ENCODE measurements around the gene SMIM20. TPM values are rescaled to one million over a fixed set of nuclear protein-coding genes. Genes with fewer than 3 reads are reported as not detected.
"Not testable (repeated sequence)": the region's sequence is repeated elsewhere in the genome, so short reads cannot be mapped to it uniquely, and the experiment has no call there.

The SMIM20 gene
- total and polyA plus RNA-seq, 8 donors: 19.4 to 85.3 (median 43.8) TPM; not detected in 1

DNA sequence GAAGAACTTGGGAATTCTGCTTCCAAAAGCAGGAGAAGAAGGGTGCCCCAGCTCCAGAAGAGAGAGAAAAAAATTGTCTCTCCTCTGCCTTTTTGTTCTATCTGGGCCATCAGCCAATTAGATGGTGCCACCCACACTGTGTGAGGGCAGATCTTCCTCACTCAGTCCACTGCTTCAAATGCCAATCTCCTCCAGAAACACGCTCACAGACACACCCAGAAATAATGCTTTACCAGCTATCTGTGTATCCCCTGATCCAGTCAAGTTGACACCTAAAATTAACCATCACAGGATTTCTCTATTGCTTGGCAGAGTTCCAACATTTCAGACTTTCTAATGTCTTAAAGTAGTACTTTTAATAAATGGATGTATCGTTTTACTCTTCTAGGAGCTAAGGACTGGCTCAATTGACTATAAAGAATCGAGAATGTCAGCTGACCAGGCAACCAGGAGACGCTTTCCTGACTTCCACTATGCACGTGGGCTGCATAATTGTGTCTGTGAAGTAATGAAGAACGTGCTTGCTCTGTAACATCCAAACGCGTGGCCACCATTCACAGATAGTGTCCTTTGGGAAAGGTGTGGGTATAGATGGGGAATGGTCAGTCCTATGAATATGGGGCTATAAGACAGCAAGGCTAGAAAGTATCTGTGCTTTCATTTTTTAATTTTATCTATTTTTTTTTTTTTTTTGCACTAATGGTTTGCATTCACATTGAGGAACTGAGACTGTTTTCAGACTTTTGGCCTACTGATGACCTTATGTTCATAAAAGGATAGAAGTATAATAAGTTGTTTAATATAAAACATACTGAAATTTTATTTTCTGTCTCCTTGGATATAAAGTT, 9.9 kb upstream of the SMIM20 start:
- Histone ChIP-seq H3K4me3 (no peak overlapping the region), H3K36me3 (no peaks in the 10 kb centered on the region), H3K27ac (no peak overlapping the region), H3K27me3 (no peaks in the 10 kb centered on the region), H3K4me1 (no peaks in the 10 kb centered on the region), H3K9me3 (no peaks in the 10 kb centered on the region)
- 76 to 91% (median 80%) methylated on average over 8 of the region's 8 CpGs for WGBS, 5 donors
- intact Hi-C loops (cut with DNase I; ENCODE audit: low total_unique reads): no loop called here
- DNase-seq: no peak
- TF ChIP-seq EP300 (IDR thresholded peaks at IDR 0.05) (no peak), POLR2AphosphoS5 (IDR thresholded peaks at IDR 0.05) (no peak), POLR2A (IDR thresholded peaks at IDR 0.05) (no peak)
- TF ChIP-seq, protein P1, sequence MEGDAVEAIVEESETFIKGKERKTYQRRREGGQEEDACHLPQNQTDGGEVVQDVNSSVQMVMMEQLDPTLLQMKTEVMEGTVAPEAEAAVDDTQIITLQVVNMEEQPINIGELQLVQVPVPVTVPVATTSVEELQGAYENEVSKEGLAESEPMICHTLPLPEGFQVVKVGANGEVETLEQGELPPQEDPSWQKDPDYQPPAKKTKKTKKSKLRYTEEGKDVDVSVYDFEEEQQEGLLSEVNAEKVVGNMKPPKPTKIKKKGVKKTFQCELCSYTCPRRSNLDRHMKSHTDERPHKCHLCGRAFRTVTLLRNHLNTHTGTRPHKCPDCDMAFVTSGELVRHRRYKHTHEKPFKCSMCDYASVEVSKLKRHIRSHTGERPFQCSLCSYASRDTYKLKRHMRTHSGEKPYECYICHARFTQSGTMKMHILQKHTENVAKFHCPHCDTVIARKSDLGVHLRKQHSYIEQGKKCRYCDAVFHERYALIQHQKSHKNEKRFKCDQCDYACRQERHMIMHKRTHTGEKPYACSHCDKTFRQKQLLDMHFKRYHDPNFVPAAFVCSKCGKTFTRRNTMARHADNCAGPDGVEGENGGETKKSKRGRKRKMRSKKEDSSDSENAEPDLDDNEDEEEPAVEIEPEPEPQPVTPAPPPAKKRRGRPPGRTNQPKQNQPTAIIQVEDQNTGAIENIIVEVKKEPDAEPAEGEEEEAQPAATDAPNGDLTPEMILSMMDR (IDR thresholded peaks at IDR 0.05): no peak

DNA sequence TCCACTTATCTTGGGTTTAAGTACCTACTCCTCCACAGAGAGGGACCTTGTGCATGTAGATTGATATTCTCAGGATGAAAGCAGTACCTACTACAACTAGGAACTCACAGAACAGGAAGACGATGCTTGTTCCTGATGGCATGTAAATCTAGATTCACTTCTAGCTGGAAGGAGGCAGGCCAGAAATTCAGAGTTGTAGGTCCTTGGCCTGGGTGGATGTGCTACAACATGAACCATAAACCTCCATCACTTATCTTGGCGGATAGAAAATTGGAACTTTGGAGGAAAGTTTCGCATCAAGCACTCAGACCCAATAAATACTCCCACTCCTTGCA, 9.3 kb upstream of the SMIM20 start:
- no peak for DNase-seq
- no peaks in the 10 kb centered on the region for H3K27me3 ChIP-seq
- no peaks in the 10 kb centered on the region for H3K36me3 ChIP-seq
- WGBS, 5 donors: 92 to 98% (median 96%) methylated on average over 3 of the region's 3 CpGs
- intact Hi-C loops (cut with DNase I; ENCODE audit: low total_unique reads): no loop called here
- H3K4me1 ChIP-seq: no peaks in the 10 kb centered on the region
- no peak overlapping the region for H3K27ac ChIP-seq
- no peak overlapping the region for H3K4me3 ChIP-seq
- no peak for TF ChIP-seq POLR2A (IDR thresholded peaks at IDR 0.05)
- no peak for TF ChIP-seq POLR2AphosphoS5 (IDR thresholded peaks at IDR 0.05)
- TF ChIP-seq EP300 (IDR thresholded peaks at IDR 0.05): no peak
- TF ChIP-seq, protein P1 (IDR thresholded peaks at IDR 0.05): no peak
- H3K9me3 ChIP-seq: no peaks in the 10 kb centered on the region

DNA sequence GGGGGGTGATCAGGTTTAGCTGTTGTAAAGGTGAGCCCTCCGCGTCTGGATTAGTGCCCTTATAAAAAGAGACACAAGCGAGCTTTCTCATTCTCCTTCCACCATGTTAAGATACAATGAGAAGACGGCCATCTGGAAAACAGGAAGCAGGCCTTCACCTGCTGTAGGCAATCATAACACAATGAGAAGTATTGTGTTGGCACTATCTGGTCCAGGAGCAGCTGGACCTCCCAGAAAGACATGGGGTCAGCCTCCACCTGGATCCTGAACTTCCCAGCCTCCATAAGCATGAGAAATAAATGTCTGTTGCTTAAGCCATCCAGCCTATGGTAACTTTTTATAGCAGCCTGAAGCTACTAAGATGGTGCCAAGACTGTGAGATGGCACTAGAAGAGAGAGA, 8.6 kb upstream of the SMIM20 start:
- no peak overlapping the region for H3K4me3 ChIP-seq
- H3K9me3 ChIP-seq: no peaks in the 10 kb centered on the region
- no peak for DNase-seq
- H3K4me1 ChIP-seq: no peaks in the 10 kb centered on the region
- intact Hi-C loops (cut with DNase I; ENCODE audit: low total_unique reads): no loop called here
- H3K36me3 ChIP-seq: no peaks in the 10 kb centered on the region
- 94 to 98% (median 96%) methylated on average over 4 of the region's 4 CpGs for WGBS, 5 donors
- TF ChIP-seq, protein P1 (IDR thresholded peaks at IDR 0.05): no peak
- H3K27ac ChIP-seq: no peak overlapping the region
- H3K27me3 ChIP-seq: no peaks in the 10 kb centered on the region

DNA sequence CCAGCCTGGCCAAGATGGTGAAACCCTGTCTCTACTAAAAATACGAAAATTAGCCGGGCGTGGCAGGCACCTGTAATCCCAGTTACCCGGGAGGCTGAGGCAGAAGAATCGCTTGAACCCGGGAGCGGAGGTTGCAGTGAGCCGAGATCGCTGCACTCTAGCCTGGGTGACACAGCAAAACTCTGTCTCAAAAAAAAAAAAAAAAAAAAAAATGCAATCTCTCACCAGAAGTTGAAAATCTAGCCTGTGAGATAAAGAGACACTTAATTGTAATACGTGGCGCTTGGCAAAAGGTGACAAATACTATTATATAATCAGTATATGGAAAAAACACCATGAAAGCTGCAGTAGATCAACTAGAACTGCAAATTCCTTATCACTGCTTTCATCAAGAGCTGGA, 7.9 kb upstream of the SMIM20 start:
- H3K27ac ChIP-seq; H3K4me1 ChIP-seq; H3K27me3 ChIP-seq; DNase-seq; intact Hi-C loops (cut with DNase I; ENCODE audit: low total_unique reads); H3K4me3 ChIP-seq; H3K9me3 ChIP-seq; H3K36me3 ChIP-seq: not testable (repeated sequence)
- 94 to 96% (median 95%) methylated on average over 11 of the region's 11 CpGs for WGBS, 5 donors

DNA sequence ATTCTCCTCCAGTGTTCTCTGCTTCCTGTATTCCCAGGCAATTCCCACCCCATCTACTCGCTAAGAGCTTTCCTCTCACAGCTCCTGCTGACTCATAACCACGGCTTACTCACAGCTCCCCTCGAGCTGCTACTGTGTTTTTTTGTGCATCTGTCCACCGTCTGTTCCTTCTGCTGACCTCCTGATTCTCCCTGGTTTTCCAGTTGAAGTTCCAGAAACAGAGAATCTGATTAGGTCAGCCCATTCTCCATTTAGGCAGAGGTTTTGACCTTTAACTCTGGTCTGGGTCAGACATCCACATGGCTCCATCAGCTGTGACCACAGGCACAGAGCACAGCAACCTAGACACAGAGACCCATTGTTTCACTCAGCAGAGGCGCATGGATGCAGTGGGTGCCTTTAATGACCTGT, 5.5 kb upstream of the SMIM20 start:
- H3K27ac ChIP-seq: no peak overlapping the region
- H3K27me3 ChIP-seq: no peaks in the 10 kb centered on the region
- no peaks in the 10 kb centered on the region for H3K36me3 ChIP-seq
- DNase-seq: no peak
- H3K9me3 ChIP-seq: no peaks in the 10 kb centered on the region
- intact Hi-C loops (cut with DNase I; ENCODE audit: low total_unique reads): no loop called here
- peaks cover 5 to 8% (median 6%) of the 10 kb centered on the region in 4 donors for H3K4me1 ChIP-seq
- H3K4me3 ChIP-seq: no peak overlapping the region
- WGBS, 5 donors: 35 to 61% (median 58%) methylated on average over 5 of the region's 5 CpGs
- TF ChIP-seq POLR2AphosphoS5 (IDR thresholded peaks at IDR 0.05): no peak
- TF ChIP-seq, protein P1 (IDR thresholded peaks at IDR 0.05): no peak
- TF ChIP-seq EP300 (IDR thresholded peaks at IDR 0.05): no peak
- TF ChIP-seq POLR2A (IDR thresholded peaks at IDR 0.05): no peak

Measured in stomach (tissue), 9 donors.